Measurements from ENCODE around the gene ZDHHC17.

ZDHHC17 gene

DNA sequence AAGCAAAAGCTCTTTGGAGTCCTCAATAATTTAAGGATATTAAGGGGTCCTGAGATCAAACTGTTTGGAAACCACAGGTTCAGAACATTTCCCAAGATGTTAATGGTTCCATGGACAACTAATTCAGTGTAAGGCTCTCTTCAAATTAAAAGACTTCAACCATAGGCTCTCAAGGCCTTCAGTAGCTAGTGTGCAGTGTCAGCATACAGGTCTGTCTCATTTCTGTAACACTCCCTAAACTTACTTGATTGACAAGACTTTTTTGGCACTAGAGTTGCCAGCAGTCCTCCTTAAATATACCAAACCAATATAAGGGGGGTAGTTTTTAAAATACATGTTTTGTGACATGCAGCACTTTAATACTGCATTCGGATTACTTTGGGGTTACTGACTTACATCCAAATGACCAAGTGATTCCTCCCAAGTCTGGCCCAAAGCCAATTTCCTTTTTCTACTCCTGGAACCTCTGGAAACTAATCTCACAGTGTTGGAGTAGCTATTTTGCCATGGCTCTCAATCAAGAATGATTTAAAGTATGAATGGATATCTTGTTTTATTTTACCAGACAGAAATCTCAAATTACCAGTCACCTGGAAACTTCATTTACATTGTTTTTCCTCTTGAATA, 92.2 kb downstream of the ZDHHC17 start:
- H3K9me3 ChIP-seq (ENCODE audit: control insufficient read depth, low read length) = no peaks in the 10 kb centered on the region
- H3K4me1 ChIP-seq = no peaks in the 10 kb centered on the region
- TF ChIP-seq, protein P1, sequence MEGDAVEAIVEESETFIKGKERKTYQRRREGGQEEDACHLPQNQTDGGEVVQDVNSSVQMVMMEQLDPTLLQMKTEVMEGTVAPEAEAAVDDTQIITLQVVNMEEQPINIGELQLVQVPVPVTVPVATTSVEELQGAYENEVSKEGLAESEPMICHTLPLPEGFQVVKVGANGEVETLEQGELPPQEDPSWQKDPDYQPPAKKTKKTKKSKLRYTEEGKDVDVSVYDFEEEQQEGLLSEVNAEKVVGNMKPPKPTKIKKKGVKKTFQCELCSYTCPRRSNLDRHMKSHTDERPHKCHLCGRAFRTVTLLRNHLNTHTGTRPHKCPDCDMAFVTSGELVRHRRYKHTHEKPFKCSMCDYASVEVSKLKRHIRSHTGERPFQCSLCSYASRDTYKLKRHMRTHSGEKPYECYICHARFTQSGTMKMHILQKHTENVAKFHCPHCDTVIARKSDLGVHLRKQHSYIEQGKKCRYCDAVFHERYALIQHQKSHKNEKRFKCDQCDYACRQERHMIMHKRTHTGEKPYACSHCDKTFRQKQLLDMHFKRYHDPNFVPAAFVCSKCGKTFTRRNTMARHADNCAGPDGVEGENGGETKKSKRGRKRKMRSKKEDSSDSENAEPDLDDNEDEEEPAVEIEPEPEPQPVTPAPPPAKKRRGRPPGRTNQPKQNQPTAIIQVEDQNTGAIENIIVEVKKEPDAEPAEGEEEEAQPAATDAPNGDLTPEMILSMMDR (IDR thresholded peaks at IDR 0.05) = no peak
- H3K79me2 ChIP-seq = no peaks in the 10 kb centered on the region
- no peak overlapping the region for H3K4me2 ChIP-seq (ENCODE audit: low read length)
- no peak overlapping the region for H3K9ac ChIP-seq
- no peaks in the 10 kb centered on the region for H3K27me3 ChIP-seq (ENCODE audit: control insufficient read depth, insufficient read depth, low read length)
- no peak overlapping the region for H2AFZ ChIP-seq
- H3K36me3 ChIP-seq (ENCODE audit: control insufficient read depth, insufficient read depth, low read length) = no peaks in the 10 kb centered on the region
- no peak overlapping the region for H3K27ac ChIP-seq
- H3K4me3 ChIP-seq (ENCODE audit: low read depth, low read length) = no peak overlapping the region

DNA sequence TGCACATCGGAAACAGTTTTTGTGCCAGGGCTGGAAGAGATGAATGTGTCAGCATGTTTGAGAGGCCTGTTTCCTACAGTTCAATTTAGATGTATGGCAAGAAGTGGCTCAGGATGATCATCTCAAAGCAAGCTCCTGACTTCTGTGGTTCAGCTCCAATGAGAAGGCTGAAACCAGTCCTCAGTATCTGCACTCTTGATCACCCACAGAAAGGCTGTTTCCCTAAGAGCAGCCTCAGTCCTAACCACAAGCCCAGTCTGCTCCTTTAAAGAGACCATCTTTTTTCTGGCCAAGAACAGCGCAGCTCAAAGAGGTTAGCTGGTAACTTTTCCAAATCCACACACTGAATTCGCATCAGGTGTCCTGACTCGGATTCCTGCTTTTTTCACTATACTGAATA, 95.7 kb downstream of the ZDHHC17 start:
- no peak overlapping the region for H3K27ac ChIP-seq
- no peaks in the 10 kb centered on the region for H3K79me2 ChIP-seq
- H3K4me3 ChIP-seq (ENCODE audit: low read depth, low read length) = no peak overlapping the region

DNA sequence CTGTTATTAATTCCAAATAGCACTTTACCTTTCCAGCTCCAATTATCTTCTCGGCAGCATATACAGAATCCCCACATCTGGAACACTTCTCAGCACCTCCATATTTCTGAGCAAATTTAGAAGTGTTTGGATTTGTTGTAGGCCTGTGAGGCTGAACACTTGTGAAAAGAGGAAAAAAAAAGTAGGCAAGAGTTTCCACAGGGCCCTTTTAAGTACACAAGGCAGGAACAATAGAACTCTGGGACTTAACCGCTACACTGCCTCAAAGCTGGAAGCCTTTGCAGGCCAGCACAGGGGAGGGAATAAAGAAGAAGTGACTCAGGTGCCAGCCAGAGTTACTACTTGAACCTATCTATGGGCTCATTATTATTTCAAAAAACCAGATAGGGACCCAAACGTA, 96.3 kb downstream of the ZDHHC17 start:
- H3K4me2 ChIP-seq (ENCODE audit: low read length) = no peak overlapping the region
- no peaks in the 10 kb centered on the region for H3K9me3 ChIP-seq (ENCODE audit: control insufficient read depth, low read length)
- no peak overlapping the region for H3K27ac ChIP-seq
- TF ChIP-seq, protein P1 (IDR thresholded peaks at IDR 0.05) = no peak
- no peak overlapping the region for H2AFZ ChIP-seq
- no peaks in the 10 kb centered on the region for H3K27me3 ChIP-seq (ENCODE audit: control insufficient read depth, insufficient read depth, low read length)
- no peaks in the 10 kb centered on the region for H3K4me1 ChIP-seq
- no peaks in the 10 kb centered on the region for H3K36me3 ChIP-seq (ENCODE audit: control insufficient read depth, insufficient read depth, low read length)
- H3K79me2 ChIP-seq = no peaks in the 10 kb centered on the region
- no peak overlapping the region for H3K9ac ChIP-seq
- no peak overlapping the region for H3K4me3 ChIP-seq (ENCODE audit: low read depth, low read length)

More for the DNA sequence above, 95.7 kb downstream of the ZDHHC17 start:
- Histone ChIP-seq H3K36me3 (ENCODE audit: control insufficient read depth, insufficient read depth, low read length) (no peaks in the 10 kb centered on the region), H3K9me3 (ENCODE audit: control insufficient read depth, low read length) (no peaks in the 10 kb centered on the region), H3K9ac (no peak overlapping the region), H3K27me3 (ENCODE audit: control insufficient read depth, insufficient read depth, low read length) (no peaks in the 10 kb centered on the region), H2AFZ (no peak overlapping the region), H3K4me1 (no peaks in the 10 kb centered on the region), H3K4me2 (ENCODE audit: low read length) (no peak overlapping the region)
- TF ChIP-seq, protein P1 (IDR thresholded peaks at IDR 0.05) = no peak

DNA sequence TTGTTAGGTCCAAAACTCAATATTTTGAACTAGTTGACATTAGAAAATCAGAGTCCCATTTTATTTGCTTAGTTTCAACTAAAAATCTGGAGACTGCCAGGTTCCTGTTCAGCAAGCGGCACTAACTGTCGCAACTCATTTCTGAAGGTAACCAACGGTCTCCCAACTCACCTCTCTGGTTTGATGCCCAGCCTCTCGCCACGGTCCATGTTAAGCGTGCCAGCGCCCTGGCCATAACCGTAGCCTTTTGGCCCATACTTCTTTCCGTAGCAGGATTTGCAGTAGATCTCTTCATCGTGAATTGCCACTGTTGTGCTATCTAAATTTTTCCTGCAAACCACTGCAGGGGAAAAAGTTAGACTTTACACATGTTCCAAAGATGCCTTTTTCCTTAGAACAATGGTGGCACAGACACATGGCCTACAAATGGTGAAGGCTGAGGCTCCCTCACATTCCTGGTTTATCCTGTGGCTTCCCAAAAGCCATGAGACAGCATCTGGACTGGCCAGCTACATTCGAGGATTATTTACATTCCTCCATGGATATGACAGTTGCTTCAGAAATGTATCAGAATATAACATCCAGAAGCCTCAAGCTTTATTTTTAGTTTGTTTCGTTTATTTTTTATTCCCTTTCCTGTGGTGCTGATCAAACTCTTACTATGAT, 99.2 kb downstream of the ZDHHC17 start:
- TF ChIP-seq, protein P1 (IDR thresholded peaks at IDR 0.05) = no peak
- Histone ChIP-seq H3K4me1 (no peaks in the 10 kb centered on the region), H3K9me3 (ENCODE audit: control insufficient read depth, low read length) (no peaks in the 10 kb centered on the region), H3K4me3 (ENCODE audit: low read depth, low read length) (no peak overlapping the region), H3K27me3 (ENCODE audit: control insufficient read depth, insufficient read depth, low read length) (no peaks in the 10 kb centered on the region), H3K79me2 (no peaks in the 10 kb centered on the region), H3K27ac (no peak overlapping the region), H3K9ac (no peak overlapping the region), H2AFZ (no peak overlapping the region), H3K36me3 (ENCODE audit: control insufficient read depth, insufficient read depth, low read length) (no peaks in the 10 kb centered on the region), H3K4me2 (ENCODE audit: low read length) (no peak overlapping the region)

DNA sequence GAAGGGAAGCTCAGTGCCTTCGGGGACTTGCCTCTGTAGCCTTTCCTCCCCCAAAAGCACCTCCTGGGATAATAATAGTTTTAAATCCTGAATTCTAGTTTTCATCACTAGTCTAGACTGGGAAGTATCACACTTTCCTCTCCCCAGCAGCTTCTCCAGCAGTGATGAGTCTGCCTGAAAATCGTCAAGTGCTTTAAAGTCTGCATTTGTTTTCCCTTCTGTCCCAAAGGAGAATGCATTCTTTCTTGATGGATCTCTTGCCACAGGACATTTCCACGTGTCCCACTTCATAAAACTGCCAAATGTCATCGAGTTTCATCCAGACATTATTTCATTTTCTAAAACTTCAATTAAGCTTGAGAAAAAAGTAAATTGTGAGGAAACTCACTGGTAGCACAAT, 99.9 kb downstream of the ZDHHC17 start:
- Histone ChIP-seq H3K27me3 (ENCODE audit: control insufficient read depth, insufficient read depth, low read length) (no peaks in the 10 kb centered on the region), H3K4me1 (no peaks in the 10 kb centered on the region), H2AFZ (no peak overlapping the region), H3K4me3 (ENCODE audit: low read depth, low read length) (no peak overlapping the region), H3K36me3 (ENCODE audit: control insufficient read depth, insufficient read depth, low read length) (no peaks in the 10 kb centered on the region), H3K79me2 (no peaks in the 10 kb centered on the region), H3K9me3 (ENCODE audit: control insufficient read depth, low read length) (no peaks in the 10 kb centered on the region), H3K4me2 (ENCODE audit: low read length) (no peak overlapping the region), H3K9ac (no peak overlapping the region), H3K27ac (no peak overlapping the region)
- TF ChIP-seq, protein P1 (IDR thresholded peaks at IDR 0.05) = no peak

Data from parathyroid adenoma (tissue), 2 donors.